OCI-LY3 (cell line): ENCODE results near the gene PAN3.

ENCODE experiments used
- H2AFZ ChIP-seq: fragments of 200-600, 300-600 bp; shearing (Covaris generic); 2 replicates; pipeline ENCODE4 v1.6.0; 2014; ENCODE audit warnings: antibody characterized with exemption, low read depth, low read length
- H3K27ac ChIP-seq: fragments of 200-600, 300-600 bp; sonication (generic); 2 replicates; pipeline ENCODE4 v1.5.1; 2014; ENCODE audit warnings: mild to moderate bottlenecking, low read length, moderate library complexity, mixed read lengths
- H3K27me3 ChIP-seq: fragments of 200-600, 300-600 bp; sonication (generic); 2 replicates; pipeline ENCODE4 v1.6.1; 2014; ENCODE audit warnings: low read depth, low read length, mixed read lengths
- H3K36me3 ChIP-seq: fragments of 200-600, 300-600 bp; sonication (generic); replicated peaks from 2 replicates; pipeline ENCODE3; 2014; ENCODE audit warnings: low read depth, low read length, mixed read lengths
- H3K4me1 ChIP-seq: fragments of 300-600, 200-600 bp; sonication (generic); 2 replicates; pipeline ENCODE4 v1.6.1; 2014; ENCODE audit warnings: low read length, mixed read lengths
- H3K4me2 ChIP-seq: fragments of 200-600, 300-600 bp; sonication (generic); 2 replicates; pipeline ENCODE4 v1.6.1; 2014; ENCODE audit warnings: low read length, mixed read lengths
- H3K4me3 ChIP-seq: fragments of 300-600, 200-600 bp; sonication (generic); 2 replicates; pipeline ENCODE4 v1.5.1; 2014; ENCODE audit warnings: antibody characterized with exemption, mild to moderate bottlenecking, low read length, moderate library complexity
- H3K79me2 ChIP-seq: fragments of 300-600, 200-600 bp; shearing (Covaris generic); 2 replicates; pipeline ENCODE4 v1.6.1; 2014; ENCODE audit warnings: mild to moderate bottlenecking, low read length, mixed read lengths
- H3K9ac ChIP-seq: fragments of 300-600, 200-600 bp; shearing (Covaris generic); 2 replicates; pipeline ENCODE4 v1.6.0; 2014; ENCODE audit warnings: mild to moderate bottlenecking, low read length, moderate library complexity
- H3K9me3 ChIP-seq: fragments of 200-600, 300-600 bp; shearing (Covaris generic); 2 replicates; pipeline ENCODE4 v1.6.1; 2014; ENCODE audit warnings: low read length, mixed read lengths; ENCODE audit not compliant: insufficient read depth
- H4K20me1 ChIP-seq: fragments of 200-600, 300-600 bp; sonication (generic); 2 replicates; pipeline ENCODE4 v1.6.1; 2016; ENCODE audit warnings: low read length, mixed read lengths; ENCODE audit not compliant: insufficient read depth
- EZH2phosphoT487 ChIP-seq: fragments of 200-600 bp; shearing (Covaris generic); IDR thresholded peaks from 2 replicates; pipeline ENCODE4 v1.6.1; 2018; ENCODE audit warnings: antibody characterized with exemption, mixed run types, low read depth
- TF ChIP-seq, protein P1 (sequence below): fragments of 200-600, 300-600 bp; sonication (generic); IDR thresholded peaks from 2 replicates; pipeline ENCODE4 v1.5.1; 2014; ENCODE audit warnings: antibody characterized with exemption, low read length, low read depth

Gene PAN3

DNA sequence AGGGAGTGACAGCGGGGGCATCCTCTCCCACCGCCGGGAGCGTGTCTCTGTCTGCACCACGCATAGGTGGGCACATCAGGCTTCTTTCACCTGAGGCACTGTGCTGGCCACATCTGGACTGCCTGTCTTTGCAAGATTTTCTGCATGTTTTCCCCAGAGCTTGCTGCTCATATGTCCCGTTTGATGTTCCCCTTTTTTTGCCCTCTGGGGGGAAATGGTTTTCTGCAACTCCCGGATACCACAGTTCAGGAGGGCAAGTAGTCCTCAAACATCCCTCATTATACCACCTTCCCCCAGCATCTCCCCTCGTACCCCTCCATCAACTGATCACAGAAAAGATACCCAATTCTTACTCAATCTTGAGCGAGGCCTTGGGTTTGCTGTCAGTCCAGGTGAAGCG is 168.0 kb downstream of the PAN3 start:
- H3K4me1 ChIP-seq: peaks cover 5% of the 10 kb centered on the region; the same call in 1 of the 2 replicates
- H3K27me3 ChIP-seq: no peaks in the 10 kb centered on the region
- H3K9me3 ChIP-seq: no peaks in the 10 kb centered on the region
- no peaks in the 10 kb centered on the region for H3K36me3 ChIP-seq
- no peak overlapping the region for H2AFZ ChIP-seq
- no peak overlapping the region for H3K4me3 ChIP-seq
- no peak overlapping the region for H3K4me2 ChIP-seq
- no peaks in the 10 kb centered on the region for H4K20me1 ChIP-seq
- no peak overlapping the region for H3K27ac ChIP-seq
- H3K79me2 ChIP-seq: no peaks in the 10 kb centered on the region
- no peak overlapping the region for H3K9ac ChIP-seq
- TF ChIP-seq EZH2phosphoT487: no peak
- TF ChIP-seq, protein P1, sequence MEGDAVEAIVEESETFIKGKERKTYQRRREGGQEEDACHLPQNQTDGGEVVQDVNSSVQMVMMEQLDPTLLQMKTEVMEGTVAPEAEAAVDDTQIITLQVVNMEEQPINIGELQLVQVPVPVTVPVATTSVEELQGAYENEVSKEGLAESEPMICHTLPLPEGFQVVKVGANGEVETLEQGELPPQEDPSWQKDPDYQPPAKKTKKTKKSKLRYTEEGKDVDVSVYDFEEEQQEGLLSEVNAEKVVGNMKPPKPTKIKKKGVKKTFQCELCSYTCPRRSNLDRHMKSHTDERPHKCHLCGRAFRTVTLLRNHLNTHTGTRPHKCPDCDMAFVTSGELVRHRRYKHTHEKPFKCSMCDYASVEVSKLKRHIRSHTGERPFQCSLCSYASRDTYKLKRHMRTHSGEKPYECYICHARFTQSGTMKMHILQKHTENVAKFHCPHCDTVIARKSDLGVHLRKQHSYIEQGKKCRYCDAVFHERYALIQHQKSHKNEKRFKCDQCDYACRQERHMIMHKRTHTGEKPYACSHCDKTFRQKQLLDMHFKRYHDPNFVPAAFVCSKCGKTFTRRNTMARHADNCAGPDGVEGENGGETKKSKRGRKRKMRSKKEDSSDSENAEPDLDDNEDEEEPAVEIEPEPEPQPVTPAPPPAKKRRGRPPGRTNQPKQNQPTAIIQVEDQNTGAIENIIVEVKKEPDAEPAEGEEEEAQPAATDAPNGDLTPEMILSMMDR: no peak

DNA sequence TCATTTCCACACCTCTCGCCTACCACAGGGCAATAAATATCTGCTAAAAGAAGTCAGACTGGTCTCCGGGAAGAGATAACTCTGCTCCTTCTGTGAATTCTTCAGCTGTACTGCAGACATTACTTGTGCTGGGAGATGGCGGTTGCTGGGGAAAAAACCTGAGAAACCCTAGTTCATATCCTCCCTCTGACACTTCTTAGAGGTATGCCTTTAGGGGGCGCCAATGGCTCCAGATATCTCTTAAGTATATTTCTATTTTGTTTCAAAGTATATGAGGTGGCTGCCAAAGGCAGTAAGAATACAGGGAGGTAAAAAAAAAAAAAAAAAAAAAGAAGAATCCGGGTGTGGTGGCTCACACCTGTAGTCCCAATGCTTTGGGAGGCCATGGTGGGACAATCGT is 175.2 kb downstream of the PAN3 start:
- Histone ChIP-seq H3K9me3 (no peaks in the 10 kb centered on the region), H3K4me2 (no peak overlapping the region), H3K27me3 (no peaks in the 10 kb centered on the region), H3K36me3 (no peaks in the 10 kb centered on the region), H3K4me1 (no peaks in the 10 kb centered on the region), H4K20me1 (no peaks in the 10 kb centered on the region), H3K79me2 (no peaks in the 10 kb centered on the region), H3K9ac (no peak overlapping the region), H3K4me3 (no peak overlapping the region), H3K27ac (no peak overlapping the region), H2AFZ (no peak overlapping the region)
- TF ChIP-seq, protein P1: peak; percentile 56
- TF ChIP-seq EZH2phosphoT487: no peak

DNA sequence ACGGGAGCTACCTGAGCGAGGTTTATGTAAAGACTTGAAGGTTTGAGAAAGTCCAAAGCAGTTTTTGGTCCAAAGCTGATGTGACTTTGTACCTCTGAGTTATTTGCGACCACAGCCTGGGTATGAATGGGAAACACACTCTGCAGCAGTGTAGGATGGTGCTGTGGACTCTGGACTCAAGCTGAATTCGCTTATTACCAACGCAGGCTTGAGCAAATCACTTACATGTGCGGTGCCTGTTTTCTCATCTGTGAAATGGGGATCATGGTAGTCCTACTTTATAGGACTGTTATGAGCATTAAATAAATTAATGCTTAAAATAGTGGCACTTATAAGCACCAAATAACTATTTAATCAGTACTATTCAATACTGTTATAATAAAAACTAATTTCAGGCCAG is 176.5 kb downstream of the PAN3 start:
- H3K9ac ChIP-seq: no peak overlapping the region
- no peak overlapping the region for H3K4me3 ChIP-seq
- TF ChIP-seq, protein P1: no peak
- TF ChIP-seq EZH2phosphoT487: no peak
- H3K4me2 ChIP-seq: no peak overlapping the region
- no peaks in the 10 kb centered on the region for H3K27me3 ChIP-seq
- H3K9me3 ChIP-seq: no peaks in the 10 kb centered on the region
- no peaks in the 10 kb centered on the region for H3K36me3 ChIP-seq
- H3K79me2 ChIP-seq: no peaks in the 10 kb centered on the region
- no peak overlapping the region for H2AFZ ChIP-seq
- no peaks in the 10 kb centered on the region for H4K20me1 ChIP-seq
- H3K27ac ChIP-seq: no peak overlapping the region
- no peaks in the 10 kb centered on the region for H3K4me1 ChIP-seq

DNA sequence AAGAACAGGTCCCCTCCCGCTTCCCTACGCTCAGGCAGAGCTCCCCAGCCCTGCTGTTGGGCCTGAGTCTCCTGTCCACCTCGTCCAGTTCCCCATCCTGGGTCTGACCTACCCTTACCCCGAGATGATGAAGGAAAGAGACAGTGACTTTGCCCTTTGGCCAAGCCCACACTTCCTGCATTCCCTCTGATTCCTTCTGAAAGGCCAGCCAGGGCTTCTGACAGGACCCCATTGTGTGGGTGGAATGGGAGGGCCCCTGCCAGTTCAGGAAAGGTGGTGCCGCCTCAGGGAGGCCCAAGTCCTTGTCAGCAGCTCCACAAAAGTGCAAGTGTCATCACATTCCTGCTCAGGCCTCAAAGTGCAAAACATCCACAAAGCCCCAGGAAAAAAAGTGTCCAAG is 177.8 kb downstream of the PAN3 start:
- H3K9ac ChIP-seq: no peak overlapping the region
- no peaks in the 10 kb centered on the region for H3K27me3 ChIP-seq
- TF ChIP-seq, protein P1: no peak
- TF ChIP-seq EZH2phosphoT487: no peak
- H3K36me3 ChIP-seq: no peaks in the 10 kb centered on the region
- no peaks in the 10 kb centered on the region for H3K79me2 ChIP-seq
- H3K4me2 ChIP-seq: no peak overlapping the region
- no peaks in the 10 kb centered on the region for H4K20me1 ChIP-seq
- H2AFZ ChIP-seq: no peak overlapping the region
- H3K4me1 ChIP-seq: no peaks in the 10 kb centered on the region
- H3K27ac ChIP-seq: no peak overlapping the region
- no peak overlapping the region for H3K4me3 ChIP-seq
- no peaks in the 10 kb centered on the region for H3K9me3 ChIP-seq
